Smooth muscle cell (in vitro differentiated cells): ENCODE measurements around the gene SAP130. TPM values are rescaled to one million over a fixed set of nuclear protein-coding genes. Genes with fewer than 3 reads are reported as not detected.

Experiments
- DNase-seq: peaks from one replicate; lab custom pipeline; 2025; ENCODE audit not compliant: unreplicated experiment; lab: John Stamatoyannopoulos, UW
- H2AFZ ChIP-seq: fragments of 200-600 bp; sonication (generic); 2 replicates; pipeline ENCODE4 v1.6.0; 2016; ENCODE audit warnings: antibody characterized with exemption, low read depth, mild to moderate bottlenecking
- H3F3A ChIP-seq: fragments of 200-600 bp; sonication (generic); 2 replicates; pipeline ENCODE4 v1.6.0; 2017; ENCODE audit warnings: antibody characterized with exemption, low read depth
- H3K27ac ChIP-seq: fragments of 200-600 bp; sonication (generic); 2 replicates; pipeline ENCODE4 v1.5.1; 2016; ENCODE audit warnings: low read depth, mild to moderate bottlenecking
- H3K27me3 ChIP-seq: fragments of 200-600 bp; sonication (generic); 2 replicates; pipeline ENCODE4 v1.6.1; 2016; ENCODE audit warnings: low read depth, mild to moderate bottlenecking
- H3K36me3 ChIP-seq: fragments of 200-600 bp; sonication (generic); 2 replicates; pipeline ENCODE4 v1.5.1; 2016; ENCODE audit warnings: low read depth
- H3K4me1 ChIP-seq: fragments of 200-600 bp; sonication (generic); 2 replicates; pipeline ENCODE4 v1.5.1; 2016; ENCODE audit warnings: low read depth
- H3K4me2 ChIP-seq: fragments of 200-600 bp; sonication (generic); 2 replicates; pipeline ENCODE4 v1.6.0; 2016; ENCODE audit warnings: mild to moderate bottlenecking
- H3K4me3 ChIP-seq: fragments of 200-600 bp; sonication (generic); 2 replicates; pipeline ENCODE4 v1.5.1; 2016; ENCODE audit warnings: mild to moderate bottlenecking
- H3K79me2 ChIP-seq: fragments of 200-600 bp; sonication (generic); 2 replicates; pipeline ENCODE4 v1.6.0; 2016; ENCODE audit warnings: low read depth, mild to moderate bottlenecking
- H3K9ac ChIP-seq: fragments of 200-600 bp; sonication (generic); 2 replicates; pipeline ENCODE4 v1.6.0; 2016; ENCODE audit warnings: low read depth
- H3K9me3 ChIP-seq: fragments of 200-600 bp; sonication (generic); replicated peaks from 2 replicates; pipeline ENCODE4 v1.5.1; 2016; ENCODE audit warnings: low read depth
- H4K20me1 ChIP-seq: fragments of 200-600 bp; sonication (generic); 2 replicates; pipeline ENCODE4 v1.6.0; 2016; ENCODE audit warnings: low read depth
- CTCF ChIP-seq: fragments of 200-600 bp; sonication (generic); IDR thresholded peaks from 2 replicates; pipeline ENCODE4 v1.5.1; 2017; ENCODE audit warnings: borderline replicate concordance, mild to moderate bottlenecking, antibody characterized with exemption; ENCODE audit not compliant: insufficient read depth, poor library complexity, severe bottlenecking
- WGBS: methylation state at CpG from one replicate; pipeline ENCODE4 v1.1.7; 2016; ENCODE audit warnings: low lambda C conversion rate; 5-methylcytosine and 5-hydroxymethylcytosine counted together
- polyA plus RNA-seq: library from polyadenylated mRNA; unstranded; fragments of >200 nt; fragmentation: Nextera tagmentation; extraction: Ambion mirVana; gene quantifications from 2 replicates; pipeline ENCODE4 v1.2.1, GENCODE V29; 2016
- total RNA-seq: library from RNA; depleted of rRNA; stranded (reverse); fragments of >200 nt; gene quantifications from 2 replicates; pipeline ENCODE4 v1.2.3, GENCODE V29; 2014

The SAP130 gene
- total and polyA plus RNA-seq, 2 experiments from 2014 or later = 15.1 to 20.5 TPM

GRCh38 chr2:127901339-127902056 is 126.4 kb downstream of the SAP130 start:
- no peaks in the 10 kb centered on the region for H3K4me1 ChIP-seq
- TF ChIP-seq CTCF = no peak
- no peak overlapping the region for H3K27ac ChIP-seq
- H3K9ac ChIP-seq = no peak overlapping the region
- no peaks in the 10 kb centered on the region for H3K36me3 ChIP-seq
- DNase-seq = no peak
- WGBS = 87% methylated on average over 12 of the region's 12 CpGs
- H3K4me2 ChIP-seq = no peak overlapping the region
- no peaks in the 10 kb centered on the region for H3F3A ChIP-seq
- H3K27me3 ChIP-seq = peaks cover 3% of the 10 kb centered on the region
- H4K20me1 ChIP-seq = no peaks in the 10 kb centered on the region
- H3K79me2 ChIP-seq = no peaks in the 10 kb centered on the region
- no peaks in the 10 kb centered on the region for H3K9me3 ChIP-seq
- H2AFZ ChIP-seq = no peak overlapping the region
- no peak overlapping the region for H3K4me3 ChIP-seq

- no peaks in the 10 kb centered on the region for H3K79me2 ChIP-seq
- TF ChIP-seq CTCF = no peak
Measured at GRCh38 chr2:127897531-127898211, 130.2 kb downstream of the SAP130 start.

GRCh38 chr2:127893494-127893893 is 134.4 kb downstream of the SAP130 start:
- no peaks in the 10 kb centered on the region for H3K4me1 ChIP-seq
- TF ChIP-seq CTCF = no peak
- DNase-seq = no peak
- no peaks in the 10 kb centered on the region for H4K20me1 ChIP-seq
- 70% methylated on average over 5 of the region's 5 CpGs for WGBS
- H2AFZ ChIP-seq = no peak overlapping the region
- H3K27ac ChIP-seq = no peak overlapping the region
- no peak overlapping the region for H3K4me3 ChIP-seq
- H3K9ac ChIP-seq = no peak overlapping the region
- H3K9me3 ChIP-seq = no peaks in the 10 kb centered on the region
- no peaks in the 10 kb centered on the region for H3K79me2 ChIP-seq
- H3K27me3 ChIP-seq = no peaks in the 10 kb centered on the region
- no peaks in the 10 kb centered on the region for H3F3A ChIP-seq
- H3K36me3 ChIP-seq = no peaks in the 10 kb centered on the region
- no peak overlapping the region for H3K4me2 ChIP-seq

More at GRCh38 chr2:127897531-127898211, 130.2 kb downstream of the SAP130 start:
- Histone ChIP-seq H3K9me3 (no peaks in the 10 kb centered on the region), H4K20me1 (no peaks in the 10 kb centered on the region), H3K9ac (no peak overlapping the region), H3K4me1 (no peaks in the 10 kb centered on the region), H3K4me3 (no peak overlapping the region), H3K4me2 (no peak overlapping the region), H2AFZ (no peak overlapping the region), H3K27me3 (no peaks in the 10 kb centered on the region), H3F3A (no peaks in the 10 kb centered on the region), H3K36me3 (no peaks in the 10 kb centered on the region), H3K27ac (no peak overlapping the region)
- no peak for DNase-seq
- WGBS = 79% methylated on average over 1 of the region's 1 CpG
